GM19397 (cell line): ENCODE data around the gene ADAMTSL3.

Source experiments
- ATAC-seq: cut with Tn5 transposase; IDR thresholded peaks from one replicate; pipeline ENCODE4 v1.9.1; 2021; ENCODE audit warnings: mild to moderate bottlenecking, moderate library complexity; ENCODE audit not compliant: unreplicated experiment

Gene ADAMTSL3

GRCh38 chr15:83816124-83816883, 162.4 kb downstream of the ADAMTSL3 start:
- no peak for ATAC-seq

GRCh38 chr15:83818591-83818990, 164.7 kb downstream of the ADAMTSL3 start:
- no peak for ATAC-seq

- no peak for ATAC-seq
These were observed 176.5 kb downstream of the ADAMTSL3 start for GRCh38 chr15:83830381-83830780.

GRCh38 chr15:83833569-83833968, 179.6 kb downstream of the ADAMTSL3 start:
- no peak for ATAC-seq

DNA sequence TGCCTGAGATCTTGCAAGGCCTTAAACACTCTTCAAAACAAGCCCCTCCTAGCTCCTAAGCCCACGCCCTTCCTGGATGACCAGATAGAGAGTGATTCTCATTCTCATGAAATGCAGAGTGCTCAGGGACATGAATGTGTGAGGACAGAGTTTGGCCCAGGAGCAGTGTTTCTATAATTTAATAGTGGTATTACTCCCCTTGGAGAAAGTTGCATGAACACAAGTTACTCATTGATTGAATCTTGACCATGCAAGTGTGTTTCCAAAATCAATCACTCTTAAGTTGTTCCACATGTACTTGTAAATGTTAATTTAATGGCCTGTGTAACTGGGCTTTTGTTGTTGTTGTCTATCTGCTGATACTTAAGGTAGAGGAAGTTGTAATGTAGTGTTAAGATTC, 181.6 kb downstream of the ADAMTSL3 start:
- no peak for ATAC-seq

- no peak for ATAC-seq
These were observed 184.1 kb downstream of the ADAMTSL3 start for GRCh38 chr15:83837945-83838571.

DNA sequence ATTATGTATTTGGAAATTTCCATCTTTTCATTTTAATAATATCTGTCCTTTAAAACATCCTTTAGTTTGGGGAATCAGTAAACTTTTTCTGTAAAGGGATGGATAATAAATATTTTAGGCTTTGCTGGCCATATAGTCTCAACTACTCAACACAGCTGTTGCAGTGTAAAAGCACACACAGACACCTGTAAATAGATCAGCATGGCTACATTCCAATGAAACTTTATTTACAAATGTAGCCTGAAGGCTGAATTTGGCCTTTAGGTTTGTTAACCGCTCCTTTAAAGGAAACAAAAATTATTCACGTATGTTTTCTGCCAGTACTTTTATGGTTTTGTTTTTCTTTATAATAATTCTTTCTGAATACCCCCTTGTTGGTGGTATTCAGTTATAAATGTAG, 184.8 kb downstream of the ADAMTSL3 start:
- no peak for ATAC-seq

DNA sequence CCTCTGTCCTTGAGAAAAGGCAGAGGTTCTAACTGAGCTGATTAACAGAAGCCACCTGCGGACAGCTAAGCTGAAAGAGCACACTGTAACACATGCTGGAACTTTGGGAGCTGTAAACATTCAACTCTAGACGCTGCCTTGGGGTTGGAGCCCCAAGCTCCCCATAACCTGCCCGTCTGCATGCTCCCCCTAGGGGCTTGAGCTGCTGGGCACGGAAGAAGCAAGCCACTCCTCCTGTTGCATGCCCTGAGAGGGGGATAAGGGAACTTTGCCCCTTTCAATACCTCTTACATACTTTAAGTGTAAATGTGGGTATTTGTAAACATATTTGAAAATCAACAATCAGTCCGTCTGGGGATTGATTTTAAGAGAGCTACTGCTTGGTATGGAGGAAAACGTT, 188.4 kb downstream of the ADAMTSL3 start:
- no peak for ATAC-seq

DNA sequence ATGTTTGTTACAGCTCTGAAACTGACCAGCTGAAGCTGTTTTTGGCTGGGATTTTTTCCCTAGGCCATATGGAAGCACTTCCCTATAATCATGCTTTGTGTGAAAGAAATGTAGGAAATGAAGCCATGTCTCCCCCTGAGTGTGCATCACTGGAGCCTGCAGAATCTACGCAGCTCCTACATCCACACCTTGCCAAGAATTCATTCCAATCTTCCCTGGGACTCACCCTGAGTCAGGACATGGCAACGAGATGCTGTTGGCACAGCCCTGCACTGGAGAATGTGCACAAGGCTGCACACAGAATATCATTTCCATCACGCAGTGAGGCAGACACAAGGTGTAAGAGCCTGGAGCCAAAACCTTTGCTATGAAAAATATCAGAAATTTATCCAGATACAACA, 189.5 kb downstream of the ADAMTSL3 start:
- no peak for ATAC-seq

DNA sequence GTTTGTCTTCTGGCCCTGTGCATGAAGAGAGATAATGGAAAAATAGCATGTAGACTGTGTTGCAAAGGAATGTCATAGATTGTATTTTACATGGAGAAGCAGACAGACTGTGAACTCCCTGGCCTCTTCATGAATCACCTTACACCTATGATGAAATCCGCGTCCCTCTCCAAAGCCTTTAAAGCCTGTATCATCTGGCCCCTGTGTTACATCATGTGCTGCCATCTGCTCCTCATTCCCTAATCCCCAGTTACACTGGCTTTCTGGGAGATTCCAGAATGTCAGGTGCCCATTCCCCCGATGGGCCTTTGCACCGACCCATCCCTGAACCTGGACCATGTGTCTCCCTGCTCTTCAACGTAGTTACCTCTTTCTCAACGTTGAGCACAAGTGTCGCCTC, 190.8 kb downstream of the ADAMTSL3 start:
- no peak for ATAC-seq

DNA sequence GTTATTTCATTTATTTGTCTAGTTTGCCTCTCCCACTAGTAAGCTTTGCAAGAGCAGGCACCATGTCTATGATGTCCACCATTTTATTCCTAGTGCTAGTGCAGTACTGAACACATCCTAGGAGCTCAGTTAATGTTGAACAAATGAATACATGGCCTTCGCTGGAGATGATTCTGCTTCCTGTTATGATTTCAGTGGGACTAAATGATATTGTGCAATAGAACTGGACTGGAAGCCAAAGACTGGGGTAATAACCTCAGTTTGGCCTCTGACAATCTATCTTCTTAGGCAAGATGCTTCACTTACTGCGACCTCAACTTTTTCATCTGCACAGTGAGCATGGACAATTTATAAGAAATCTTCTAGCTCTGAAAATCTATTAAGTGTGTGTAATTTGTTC, 191.3 kb downstream of the ADAMTSL3 start:
- ATAC-seq = no peak

GRCh38 chr15:83846847-83847246, 192.9 kb downstream of the ADAMTSL3 start:
- no peak for ATAC-seq

GRCh38 chr15:83848315-83849050, 194.6 kb downstream of the ADAMTSL3 start:
- ATAC-seq = no peak

DNA sequence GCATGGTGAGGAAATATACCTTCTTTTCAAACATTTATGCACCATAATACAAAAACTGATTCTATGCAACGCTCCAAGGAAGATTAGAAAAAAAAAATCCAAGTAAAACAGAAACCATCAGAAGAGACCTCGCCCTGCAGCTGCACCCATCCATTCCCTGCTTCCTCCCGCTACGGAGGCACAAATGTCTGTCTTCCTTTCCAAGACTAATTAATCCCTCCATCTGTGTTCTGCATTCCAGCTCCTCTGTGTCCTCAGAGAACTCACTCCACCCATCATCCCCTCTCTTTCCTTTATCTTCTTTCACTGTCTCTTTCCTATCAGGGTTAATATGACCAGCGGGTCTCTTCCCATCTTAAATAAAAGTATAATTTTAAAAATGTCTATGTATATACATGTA, 196.1 kb downstream of the ADAMTSL3 start:
- no peak for ATAC-seq

DNA sequence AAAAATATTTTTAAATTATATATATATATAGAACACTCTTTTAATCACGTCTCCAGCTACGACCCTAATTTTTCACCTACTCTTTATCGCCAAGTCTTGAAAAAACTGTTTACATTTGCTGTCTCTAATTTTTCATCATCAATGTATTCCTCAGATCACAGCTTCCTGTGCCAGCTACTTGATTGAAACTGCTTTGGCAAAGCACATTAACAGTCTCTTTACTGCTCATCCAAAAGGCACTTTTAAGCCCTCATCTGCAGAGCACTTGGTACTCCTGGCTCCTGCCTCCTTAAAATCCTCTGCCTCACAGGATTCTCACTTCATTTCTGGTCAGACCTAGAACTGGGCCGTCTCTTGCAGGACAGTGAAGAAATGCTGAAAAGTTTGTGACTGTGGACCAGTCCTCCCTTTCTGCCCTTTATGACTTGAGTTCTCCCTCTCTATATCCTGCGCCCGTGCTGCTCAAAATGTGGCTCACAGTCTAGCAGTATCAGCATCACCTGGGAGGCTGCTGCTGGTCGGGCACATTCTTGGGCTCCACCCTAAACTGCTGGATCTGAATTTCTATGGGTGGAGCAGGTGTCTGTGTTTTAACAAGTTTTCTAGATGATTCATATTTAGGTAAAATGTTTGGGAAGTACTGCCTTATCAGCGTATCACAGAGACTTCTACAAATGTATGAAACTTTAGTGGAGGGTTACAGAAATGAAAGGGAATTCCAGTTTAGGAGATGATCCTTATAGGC, 196.8 kb downstream of the ADAMTSL3 start:
- no peak for ATAC-seq

- ATAC-seq = no peak
These were observed 199.3 kb downstream of the ADAMTSL3 start for GRCh38 chr15:83853232-83853631.

GRCh38 chr15:83854321-83854720, 200.4 kb downstream of the ADAMTSL3 start:
- no peak for ATAC-seq

DNA sequence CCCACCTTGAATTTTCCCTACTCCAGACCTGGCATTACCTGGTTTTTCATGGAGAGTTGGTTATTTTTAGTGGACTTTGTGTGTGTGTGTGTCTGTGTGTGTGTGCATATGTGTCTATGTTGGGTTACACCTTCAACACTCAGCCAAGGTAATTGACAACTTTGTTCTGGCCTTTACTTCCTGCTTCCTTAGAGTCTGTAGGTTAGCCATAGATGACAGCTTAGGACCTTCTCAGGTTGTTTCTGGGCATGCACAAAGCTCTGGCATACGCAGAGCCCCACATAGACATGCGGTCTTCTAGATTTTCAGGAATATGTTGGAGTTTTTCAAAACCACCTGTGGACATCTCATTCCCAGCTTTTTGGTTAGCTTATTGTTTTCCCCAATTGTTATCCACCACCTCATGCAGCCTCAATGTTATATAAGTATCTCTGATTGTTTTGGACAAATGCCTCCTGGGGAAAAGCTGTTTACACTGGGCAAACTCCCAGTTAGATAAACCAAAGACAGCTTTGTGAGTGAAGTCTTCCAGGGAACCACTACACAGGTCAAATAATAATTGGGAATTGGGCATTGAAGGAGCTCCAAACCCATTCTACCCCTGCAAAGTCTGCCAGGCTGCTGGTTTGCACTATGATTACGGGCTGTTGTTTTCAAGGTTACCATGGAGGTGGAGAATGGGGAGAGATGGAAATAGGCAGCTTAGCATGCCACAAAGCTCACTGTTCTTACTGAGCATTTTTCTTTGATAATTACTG, 201.2 kb downstream of the ADAMTSL3 start:
- ATAC-seq = no peak

DNA sequence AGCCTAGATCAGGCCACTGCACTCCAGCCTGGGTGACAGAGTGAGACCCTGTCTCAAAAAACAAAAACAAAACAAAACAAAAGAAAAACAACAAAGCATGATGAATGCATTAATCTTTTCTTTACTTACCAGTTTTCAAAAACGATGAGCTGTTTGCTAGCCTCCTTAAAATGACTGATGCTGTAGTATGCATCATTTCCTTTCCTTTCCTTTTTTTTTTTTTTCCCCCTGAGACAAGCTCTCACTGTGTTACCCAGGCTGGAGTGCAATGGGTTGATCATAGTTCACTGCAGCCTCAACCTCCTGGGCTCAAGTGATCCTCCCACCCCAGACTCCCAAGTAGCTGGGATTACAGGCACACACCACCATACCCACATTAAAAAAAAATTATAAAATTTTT, 202.0 kb downstream of the ADAMTSL3 start:
- ATAC-seq = no peak

- no peak for ATAC-seq
These were observed 205.0 kb downstream of the ADAMTSL3 start for GRCh38 chr15:83858820-83859505.
